Fibroblast of pulmonary artery (primary cell): ENCODE results near the gene RRBP1.

Source experiments
- DNase-seq: peaks from one replicate; pipeline ENCODE4 v3.0.0-alpha.2; 2010; ENCODE audit warnings: low read depth
- H3K4me3 ChIP-seq: replicated peaks from 2 replicates; pipeline ENCODE4 v1.5.1; 2011; ENCODE audit warnings: low read depth, mild to moderate bottlenecking, control low read depth, low read length, moderate library complexity
- CTCF ChIP-seq: IDR thresholded peaks from 2 replicates; pipeline ENCODE4 v1.5.1; 2011; ENCODE audit warnings: mild to moderate bottlenecking, control low read depth, low read length, inconsistent platforms; ENCODE audit errors: missing control alignments

RRBP1 gene

GRCh38 chr20:17691758-17692157, 9.7 kb upstream of the RRBP1 start:
- TF ChIP-seq CTCF = no peak
- H3K4me3 ChIP-seq = no peak overlapping the region
- DNase-seq = no peak

- DNase-seq = no peak
- no peak for TF ChIP-seq CTCF
- H3K4me3 ChIP-seq = no peak overlapping the region
Measured at GRCh38 chr20:17690144-17690543, 8.1 kb upstream of the RRBP1 start.

- TF ChIP-seq CTCF = no peak
- no peak for DNase-seq
- no peak overlapping the region for H3K4me3 ChIP-seq
Measured at GRCh38 chr20:17688965-17689364, 6.9 kb upstream of the RRBP1 start.

GRCh38 chr20:17687800-17688199, 5.8 kb upstream of the RRBP1 start:
- TF ChIP-seq CTCF = no peak
- no peak for DNase-seq
- no peak overlapping the region for H3K4me3 ChIP-seq

GRCh38 chr20:17685168-17685567, 3.1 kb upstream of the RRBP1 start:
- TF ChIP-seq CTCF = no peak
- no peak overlapping the region for H3K4me3 ChIP-seq
- DNase-seq = no peak

GRCh38 chr20:17684077-17684888, 2.2 kb upstream of the RRBP1 start:
- no peak overlapping the region for H3K4me3 ChIP-seq
- no peak for DNase-seq
- no peak for TF ChIP-seq CTCF
